ENCODE results near the gene POR.
"Not testable (repeated sequence)": the region's sequence is repeated elsewhere in the genome, so short reads cannot be mapped to it uniquely, and the experiment has no call there.

POR gene

GRCh38 chr7:75914655-75915415 is at the start of gene POR:
Gene POR (plus strand): TSS chr7:75915155. CDS start chr7:75954002, 38,847 bp downstream.
- in situ Hi-C loops (cut with HindIII; ENCODE audit: low pct_ligation_motif_present, low pct_unique_long_range_greater_than_20kb, low sequenced_read_pairs): no loop called here
- DNase-seq: peak; percentile 96

- in situ Hi-C loops (cut with HindIII; ENCODE audit: low pct_ligation_motif_present, low pct_unique_long_range_greater_than_20kb, low sequenced_read_pairs): no loop called here
- no peak for DNase-seq
Measured at GRCh38 chr7:75866114-75866488, 48.9 kb upstream of the POR start.

GRCh38 chr7:75866489-75867389 is 48.2 kb upstream of the POR start:
- in situ Hi-C loops (cut with HindIII; ENCODE audit: low pct_ligation_motif_present, low pct_unique_long_range_greater_than_20kb, low sequenced_read_pairs): no loop called here
- DNase-seq: peak; percentile 75

- in situ Hi-C loops (cut with HindIII; ENCODE audit: low pct_ligation_motif_present, low pct_unique_long_range_greater_than_20kb, low sequenced_read_pairs): no loop called here
- DNase-seq: no peak
Measured at GRCh38 chr7:75867390-75867717, 47.6 kb upstream of the POR start.

GRCh38 chr7:75868153-75868552 is 46.8 kb upstream of the POR start:
- no peak for DNase-seq

GRCh38 chr7:75869776-75870379 is 45.1 kb upstream of the POR start:
- DNase-seq: no peak
- in situ Hi-C loops (cut with HindIII; ENCODE audit: low pct_ligation_motif_present, low pct_unique_long_range_greater_than_20kb, low sequenced_read_pairs): no loop called here

More at GRCh38 chr7:75868153-75868552, 46.8 kb upstream of the POR start:
- in situ Hi-C loops (cut with HindIII; ENCODE audit: low pct_ligation_motif_present, low pct_unique_long_range_greater_than_20kb, low sequenced_read_pairs): no loop called here

- in situ Hi-C loops (cut with HindIII; ENCODE audit: low pct_ligation_motif_present, low pct_unique_long_range_greater_than_20kb, low sequenced_read_pairs): no loop called here
- DNase-seq: no peak
Measured at GRCh38 chr7:75870557-75871161, 44.3 kb upstream of the POR start.

- in situ Hi-C loops (cut with HindIII; ENCODE audit: low pct_ligation_motif_present, low pct_unique_long_range_greater_than_20kb, low sequenced_read_pairs): no loop called here
- no peak for DNase-seq
Measured at GRCh38 chr7:75872073-75872782, 42.7 kb upstream of the POR start.

GRCh38 chr7:75874180-75874579 is 40.8 kb upstream of the POR start:
- DNase-seq; in situ Hi-C loops (cut with HindIII; ENCODE audit: low pct_ligation_motif_present, low pct_unique_long_range_greater_than_20kb, low sequenced_read_pairs): not testable (repeated sequence)

GRCh38 chr7:75875113-75876080 is 39.6 kb upstream of the POR start:
- no peak for DNase-seq
- in situ Hi-C loops (cut with HindIII; ENCODE audit: low pct_ligation_motif_present, low pct_unique_long_range_greater_than_20kb, low sequenced_read_pairs): no loop called here

- no peak for DNase-seq
- in situ Hi-C loops (cut with HindIII; ENCODE audit: low pct_ligation_motif_present, low pct_unique_long_range_greater_than_20kb, low sequenced_read_pairs): no loop called here
Measured at GRCh38 chr7:75876126-75876881, 38.7 kb upstream of the POR start.

- DNase-seq: no peak
- in situ Hi-C loops (cut with HindIII; ENCODE audit: low pct_ligation_motif_present, low pct_unique_long_range_greater_than_20kb, low sequenced_read_pairs): no loop called here
Measured at GRCh38 chr7:75878312-75878768, 36.6 kb upstream of the POR start.

GRCh38 chr7:75878769-75879611 is 36.0 kb upstream of the POR start, which contains the start of gene RHBDD2:
Gene RHBDD2 (plus strand): TSS chr7:75879034. CDS start chr7:75879083, 49 bp downstream.
- DNase-seq: peak; percentile 97
- in situ Hi-C loops (cut with HindIII; ENCODE audit: low pct_ligation_motif_present, low pct_unique_long_range_greater_than_20kb, low sequenced_read_pairs): no loop called here

GRCh38 chr7:75879771-75880184 is 35.2 kb upstream of the POR start:
- in situ Hi-C loops (cut with HindIII; ENCODE audit: low pct_ligation_motif_present, low pct_unique_long_range_greater_than_20kb, low sequenced_read_pairs): no loop called here
- DNase-seq: no peak

- no peak for DNase-seq
- in situ Hi-C loops (cut with HindIII; ENCODE audit: low pct_ligation_motif_present, low pct_unique_long_range_greater_than_20kb, low sequenced_read_pairs): no loop called here
Measured at GRCh38 chr7:75880242-75880641, 34.7 kb upstream of the POR start.
